Thoracic aorta (tissue), 2 donors: ENCODE data around the gene DPH3. TPM values are rescaled to one million over a fixed set of nuclear protein-coding genes. Genes with fewer than 3 reads are reported as not detected.

ENCODE experiments used
- ATAC-seq: fragments of 150-250 bp; one replicate; pipeline ENCODE4 v1.8.0; 2017; ENCODE audit warnings: low read depth; ENCODE audit not compliant: insufficient number of reproducible peaks, low FRiP score
- DNase-seq: peaks from one replicate; pipeline ENCODE4 v3.0.0-alpha.2; 2020; ENCODE audit warnings: low spot score
- H3K27ac ChIP-seq, 2 donors: fragments of 200-600 bp; sonication (generic); 1 replicate in 1 of 2; 2 replicates in 1 of 2; pipeline ENCODE4 v1.5.1; 2016; ENCODE audit warnings: mild to moderate bottlenecking in 2 of 2, moderate library complexity in 2 of 2
- H3K27me3 ChIP-seq: fragments of 200-600 bp; sonication (generic); replicated peaks from 2 replicates; pipeline ENCODE4 v1.6.0; 2016; ENCODE audit warnings: mild to moderate bottlenecking; ENCODE audit not compliant: insufficient read depth
- H3K36me3 ChIP-seq: fragments of 200-600 bp; sonication (generic); one replicate; pipeline ENCODE4 v1.5.1; 2016
- H3K4me1 ChIP-seq, 2 donors: fragments of 200-600 bp; sonication (generic); 1 replicate in 1 of 2; 2 replicates in 1 of 2; pipeline versions ENCODE4 v1.5.1 to v1.6.0; 2016; ENCODE audit warnings: low read depth in 2 of 2, mild to moderate bottlenecking in 1 of 2; ENCODE audit not compliant: control insufficient read depth in 1 of 2
- H3K4me3 ChIP-seq: fragments of 200-600 bp; sonication (generic); 2 replicates; pipeline ENCODE4 v1.5.1; 2016; ENCODE audit warnings: mild to moderate bottlenecking
- H3K9me3 ChIP-seq: fragments of 200-600 bp; sonication (generic); 2 replicates; pipeline ENCODE4 v1.5.1; 2016
- total RNA-seq, 2 donors: library from RNA; depleted of rRNA; stranded (reverse); fragments of >200 nt; gene quantifications; one replicate each; pipeline versions ENCODE4 v1.1.0 to v1.2.3, GENCODE V29; 2016
- TF ChIP-seq, protein P1 (sequence below): fragments of 200-600 bp; sonication (generic); IDR thresholded peaks from one replicate; pipeline ENCODE4 v1.5.1; 2019; ENCODE audit warnings: antibody characterized with exemption

The DPH3 gene
- total RNA-seq, 2 donors from 2014 or later = 14.4 to 29.3 TPM

DNA sequence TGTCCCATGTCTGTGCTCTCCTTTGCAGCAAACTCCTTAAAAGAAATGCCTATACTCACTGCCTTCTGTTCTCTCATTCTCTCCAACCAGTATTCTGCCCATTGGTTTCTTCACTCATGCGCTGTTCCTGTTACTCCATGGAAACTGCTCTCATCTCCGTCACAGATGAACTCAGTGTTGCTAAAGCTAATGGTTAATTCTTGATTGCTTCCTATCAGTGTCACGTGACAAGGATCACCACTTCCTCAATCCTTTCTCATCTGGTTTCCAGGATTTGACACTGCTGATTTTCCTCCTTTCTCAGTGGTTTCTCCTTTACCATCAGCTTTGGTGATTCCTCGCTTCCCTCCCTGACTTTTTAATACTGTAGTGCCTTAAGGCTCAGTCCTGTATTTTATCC is 2.6 kb downstream of the DPH3 start:
- H3K4me3 ChIP-seq = no peak overlapping the region
- TF ChIP-seq, protein P1, sequence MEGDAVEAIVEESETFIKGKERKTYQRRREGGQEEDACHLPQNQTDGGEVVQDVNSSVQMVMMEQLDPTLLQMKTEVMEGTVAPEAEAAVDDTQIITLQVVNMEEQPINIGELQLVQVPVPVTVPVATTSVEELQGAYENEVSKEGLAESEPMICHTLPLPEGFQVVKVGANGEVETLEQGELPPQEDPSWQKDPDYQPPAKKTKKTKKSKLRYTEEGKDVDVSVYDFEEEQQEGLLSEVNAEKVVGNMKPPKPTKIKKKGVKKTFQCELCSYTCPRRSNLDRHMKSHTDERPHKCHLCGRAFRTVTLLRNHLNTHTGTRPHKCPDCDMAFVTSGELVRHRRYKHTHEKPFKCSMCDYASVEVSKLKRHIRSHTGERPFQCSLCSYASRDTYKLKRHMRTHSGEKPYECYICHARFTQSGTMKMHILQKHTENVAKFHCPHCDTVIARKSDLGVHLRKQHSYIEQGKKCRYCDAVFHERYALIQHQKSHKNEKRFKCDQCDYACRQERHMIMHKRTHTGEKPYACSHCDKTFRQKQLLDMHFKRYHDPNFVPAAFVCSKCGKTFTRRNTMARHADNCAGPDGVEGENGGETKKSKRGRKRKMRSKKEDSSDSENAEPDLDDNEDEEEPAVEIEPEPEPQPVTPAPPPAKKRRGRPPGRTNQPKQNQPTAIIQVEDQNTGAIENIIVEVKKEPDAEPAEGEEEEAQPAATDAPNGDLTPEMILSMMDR = no peak
- H3K27me3 ChIP-seq = no peaks in the 10 kb centered on the region
- H3K9me3 ChIP-seq = no peaks in the 10 kb centered on the region
- ATAC-seq = no peak
- no peak overlapping the region for H3K27ac ChIP-seq
- H3K4me1 ChIP-seq = peaks cover 16 to 38% of the 10 kb centered on the region in 2 donors
- peaks cover 6% of the 10 kb centered on the region for H3K36me3 ChIP-seq
- DNase-seq = no peak

DNA sequence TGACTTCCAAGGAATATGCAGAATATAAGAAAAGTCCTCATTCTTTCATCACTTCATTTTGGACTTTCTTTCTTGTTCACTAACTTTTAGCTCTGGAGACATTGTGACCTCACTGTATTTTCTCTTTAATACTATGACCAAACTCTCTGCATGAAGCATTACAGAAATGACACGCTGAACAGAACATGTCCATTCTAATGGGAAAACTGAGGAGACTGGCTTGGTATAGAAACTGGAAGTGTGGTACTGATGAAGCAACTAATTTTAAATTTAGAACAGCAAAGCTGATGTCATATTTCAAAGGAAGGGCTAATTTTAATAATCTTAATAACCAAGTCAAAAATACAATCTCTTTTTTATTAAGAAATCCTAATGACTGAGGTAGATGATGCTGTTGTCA is 4.7 kb downstream of the DPH3 start:
- DNase-seq = no peak
- peaks cover 6% of the 10 kb centered on the region for H3K36me3 ChIP-seq
- TF ChIP-seq, protein P1 = no peak

DNA sequence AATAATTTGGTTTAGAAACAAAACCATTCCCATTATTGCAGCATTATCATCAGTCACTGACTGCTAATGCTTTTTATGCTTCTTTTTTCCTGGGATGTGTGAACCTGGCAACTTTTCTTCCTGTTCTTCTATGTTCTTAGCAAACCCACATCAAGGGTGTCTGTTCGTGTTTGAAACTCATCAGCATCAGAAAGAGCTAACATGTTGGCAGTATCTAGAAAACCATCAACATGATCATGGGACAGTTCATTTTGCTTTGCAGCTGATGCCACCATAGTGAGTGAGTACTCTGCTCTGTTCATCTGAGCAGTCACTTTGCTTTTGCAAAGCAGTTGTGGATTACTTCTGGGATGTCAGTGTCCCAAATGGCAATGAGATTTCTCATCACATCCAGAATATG is 5.9 kb downstream of the DPH3 start:
- ATAC-seq = no peak
- peaks cover 8 to 39% of the 10 kb centered on the region in 2 donors for H3K4me1 ChIP-seq
- TF ChIP-seq, protein P1 = no peak
- no peak overlapping the region for H3K4me3 ChIP-seq
- DNase-seq = no peak
- H3K9me3 ChIP-seq = no peaks in the 10 kb centered on the region
- H3K27ac ChIP-seq = peak overlapping the region in 1 of 2 donors; percentile 28
- no peaks in the 10 kb centered on the region for H3K27me3 ChIP-seq
- peaks cover 6% of the 10 kb centered on the region for H3K36me3 ChIP-seq

More for the DNA sequence above, 4.7 kb downstream of the DPH3 start:
- Histone ChIP-seq H3K4me3 (no peak overlapping the region), H3K4me1 (peaks cover 9 to 29% of the 10 kb centered on the region in 2 donors), H3K27ac (no peak overlapping the region), H3K9me3 (no peaks in the 10 kb centered on the region), H3K27me3 (no peaks in the 10 kb centered on the region)
- ATAC-seq = no peak

DNA sequence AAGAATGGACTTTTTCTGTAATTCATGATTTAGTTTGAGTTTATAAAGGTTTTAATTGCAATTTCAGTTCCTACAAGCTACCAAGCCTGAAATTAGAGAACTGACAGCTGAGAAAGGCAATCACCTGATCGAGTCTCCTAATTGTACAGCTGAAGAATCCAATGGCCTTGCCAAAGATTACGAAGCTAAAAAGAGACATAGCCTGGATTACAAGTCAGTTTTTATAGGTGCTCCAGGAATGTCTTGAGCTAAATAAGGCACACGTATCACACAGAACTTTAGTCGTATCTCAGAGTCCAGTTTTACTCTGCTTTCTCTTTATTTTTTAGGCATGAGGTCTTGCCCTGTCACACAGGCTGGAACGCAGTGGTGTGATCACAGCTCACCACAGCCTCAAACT is 6.6 kb downstream of the DPH3 start:
- Histone ChIP-seq H3K27ac (peak overlapping the region in 1 of 2 donors; percentile 28), H3K36me3 (peaks cover 6% of the 10 kb centered on the region), H3K4me3 (no peak overlapping the region), H3K9me3 (no peaks in the 10 kb centered on the region), H3K27me3 (no peaks in the 10 kb centered on the region), H3K4me1 (peaks cover 4 to 42% of the 10 kb centered on the region in 2 donors)
- TF ChIP-seq, protein P1 = no peak
- ATAC-seq (no peak), DNase-seq (no peak)

DNA sequence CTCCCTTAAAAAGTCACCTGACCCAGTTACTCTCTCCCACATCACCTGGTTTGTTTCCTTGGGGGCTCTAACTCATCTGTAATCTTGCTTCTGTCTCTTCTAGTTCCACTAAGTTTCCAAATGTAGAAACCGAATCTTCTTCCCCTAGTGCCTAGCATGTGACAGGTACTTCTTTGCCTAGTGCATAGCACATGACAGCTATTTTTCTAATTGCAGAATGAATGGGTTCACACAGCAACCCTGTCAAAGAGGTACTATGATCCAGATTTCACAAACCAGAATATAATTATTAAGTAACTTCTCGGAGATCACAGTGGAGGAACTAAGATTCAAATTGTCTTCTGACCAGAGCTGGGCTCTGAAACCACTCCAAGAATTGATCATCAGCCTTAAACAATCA is 7.4 kb downstream of the DPH3 start:
- H3K4me1 ChIP-seq = peaks cover 6 to 41% of the 10 kb centered on the region in 2 donors
- ATAC-seq = no peak
- no peak for DNase-seq
- peaks cover 6% of the 10 kb centered on the region for H3K36me3 ChIP-seq
- no peaks in the 10 kb centered on the region for H3K27me3 ChIP-seq
- H3K27ac ChIP-seq = no peak overlapping the region
- H3K4me3 ChIP-seq = no peak overlapping the region
- H3K9me3 ChIP-seq = no peaks in the 10 kb centered on the region
- TF ChIP-seq, protein P1 = no peak
